ENCODE measurements around the gene CDC25B.

CDC25B gene

GRCh38 chr20:3795511-3796468 lies at the start of gene CDC25B:
CDC25B (plus strand) TSS chr20:3796310; CDS start chr20:3796532, 222 bp downstream.
- peak; percentile 67 for DNase-seq

- no peak for DNase-seq
These were observed 48.6 kb upstream of the CDC25B start for GRCh38 chr20:3747471-3747870.

GRCh38 chr20:3748073-3748472 lies 48.0 kb upstream of the CDC25B start:
- DNase-seq, result no peak

GRCh38 chr20:3749087-3749688 lies 46.9 kb upstream of the CDC25B start:
- no peak for DNase-seq

- DNase-seq, result no peak
These were observed 46.2 kb upstream of the CDC25B start for GRCh38 chr20:3749689-3750531.

- DNase-seq, result no peak
These were observed 44.8 kb upstream of the CDC25B start for GRCh38 chr20:3751305-3751674.

GRCh38 chr20:3751675-3752385 lies 44.3 kb upstream of the CDC25B start:
- DNase-seq, result no peak

- DNase-seq, result no peak
These were observed 43.7 kb upstream of the CDC25B start for GRCh38 chr20:3752386-3752759.

GRCh38 chr20:3753098-3753497 lies 43.0 kb upstream of the CDC25B start:
- no peak for DNase-seq

GRCh38 chr20:3753501-3754275 lies 42.4 kb upstream of the CDC25B start:
- DNase-seq, result no peak

- no peak for DNase-seq
These were observed 41.9 kb upstream of the CDC25B start for GRCh38 chr20:3754276-3754630.

- no peak for DNase-seq
These were observed 40.8 kb upstream of the CDC25B start for GRCh38 chr20:3755269-3755668.

- DNase-seq, result no peak
These were observed 40.2 kb upstream of the CDC25B start for GRCh38 chr20:3755814-3756480.

GRCh38 chr20:3757268-3757667 lies 38.8 kb upstream of the CDC25B start:
- DNase-seq, result no peak

- no peak for DNase-seq
These were observed 37.5 kb upstream of the CDC25B start for GRCh38 chr20:3758566-3758965.

- DNase-seq, result no peak
These were observed 36.7 kb upstream of the CDC25B start for GRCh38 chr20:3759316-3759823.

- no peak for DNase-seq
These were observed 36.2 kb upstream of the CDC25B start for GRCh38 chr20:3759884-3760283.

- no peak for DNase-seq
These were observed 35.3 kb upstream of the CDC25B start for GRCh38 chr20:3760655-3761348.

- no peak for DNase-seq
These were observed 32.2 kb upstream of the CDC25B start for GRCh38 chr20:3763671-3764601.

Measured in SIG-M5 (cell line).